ENCODE results near the gene PAX1. TPM values are rescaled to one million over a fixed set of nuclear protein-coding genes. Genes with fewer than 3 reads are reported as not detected.

PAX1 gene
- total RNA-seq, 1 donor from 2014 or later, result not detected

DNA sequence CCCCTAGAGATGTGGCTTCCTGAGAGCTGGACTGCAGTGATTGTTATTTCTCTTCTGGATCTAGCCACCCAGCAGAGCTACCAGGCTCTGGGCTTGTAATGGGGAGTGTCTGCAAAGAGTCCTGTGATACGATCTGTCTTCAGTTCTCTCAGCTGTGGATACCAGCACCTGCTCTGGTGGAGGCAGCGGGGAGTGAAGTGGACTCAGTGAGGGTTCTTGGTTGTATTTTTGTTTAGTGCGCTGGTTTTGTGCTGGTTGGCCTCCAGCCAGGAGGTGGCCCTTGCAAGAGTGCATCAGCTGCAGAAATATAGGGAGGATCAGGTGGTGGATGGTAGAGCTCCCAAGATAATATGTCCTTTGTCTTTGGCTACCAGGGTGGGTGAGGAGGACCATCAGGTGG, 33.7 kb downstream of the PAX1 start:
- FAIRE-seq (no peak), DNase-seq (ENCODE audit: low read depth) (no peak)
- Histone ChIP-seq H3K4me3 (ENCODE audit: low read depth, low read length) (no peak overlapping the region), H3K36me3 (ENCODE audit: control insufficient read depth, insufficient read depth, low read length) (no peaks in the 10 kb centered on the region), H3K27me3 (ENCODE audit: control insufficient read depth, insufficient read depth, low read length) (no peaks in the 10 kb centered on the region)
- TF ChIP-seq, protein P1, sequence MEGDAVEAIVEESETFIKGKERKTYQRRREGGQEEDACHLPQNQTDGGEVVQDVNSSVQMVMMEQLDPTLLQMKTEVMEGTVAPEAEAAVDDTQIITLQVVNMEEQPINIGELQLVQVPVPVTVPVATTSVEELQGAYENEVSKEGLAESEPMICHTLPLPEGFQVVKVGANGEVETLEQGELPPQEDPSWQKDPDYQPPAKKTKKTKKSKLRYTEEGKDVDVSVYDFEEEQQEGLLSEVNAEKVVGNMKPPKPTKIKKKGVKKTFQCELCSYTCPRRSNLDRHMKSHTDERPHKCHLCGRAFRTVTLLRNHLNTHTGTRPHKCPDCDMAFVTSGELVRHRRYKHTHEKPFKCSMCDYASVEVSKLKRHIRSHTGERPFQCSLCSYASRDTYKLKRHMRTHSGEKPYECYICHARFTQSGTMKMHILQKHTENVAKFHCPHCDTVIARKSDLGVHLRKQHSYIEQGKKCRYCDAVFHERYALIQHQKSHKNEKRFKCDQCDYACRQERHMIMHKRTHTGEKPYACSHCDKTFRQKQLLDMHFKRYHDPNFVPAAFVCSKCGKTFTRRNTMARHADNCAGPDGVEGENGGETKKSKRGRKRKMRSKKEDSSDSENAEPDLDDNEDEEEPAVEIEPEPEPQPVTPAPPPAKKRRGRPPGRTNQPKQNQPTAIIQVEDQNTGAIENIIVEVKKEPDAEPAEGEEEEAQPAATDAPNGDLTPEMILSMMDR (IDR thresholded peaks at IDR 0.05; ENCODE audit: insufficient read depth, low read length, severe bottlenecking), result no peak

- no peak overlapping the region for H3K4me3 ChIP-seq (ENCODE audit: low read depth, low read length)
- no peaks in the 10 kb centered on the region for H3K27me3 ChIP-seq (ENCODE audit: control insufficient read depth, insufficient read depth, low read length)
- TF ChIP-seq, protein P1 (IDR thresholded peaks at IDR 0.05; ENCODE audit: insufficient read depth, low read length, severe bottlenecking), result no peak
- FAIRE-seq (no peak), DNase-seq (ENCODE audit: low read depth) (no peak)
- no peaks in the 10 kb centered on the region for H3K36me3 ChIP-seq (ENCODE audit: control insufficient read depth, insufficient read depth, low read length)
These were observed 34.2 kb downstream of the PAX1 start for GRCh38 chr20:21739682-21740081.

DNA sequence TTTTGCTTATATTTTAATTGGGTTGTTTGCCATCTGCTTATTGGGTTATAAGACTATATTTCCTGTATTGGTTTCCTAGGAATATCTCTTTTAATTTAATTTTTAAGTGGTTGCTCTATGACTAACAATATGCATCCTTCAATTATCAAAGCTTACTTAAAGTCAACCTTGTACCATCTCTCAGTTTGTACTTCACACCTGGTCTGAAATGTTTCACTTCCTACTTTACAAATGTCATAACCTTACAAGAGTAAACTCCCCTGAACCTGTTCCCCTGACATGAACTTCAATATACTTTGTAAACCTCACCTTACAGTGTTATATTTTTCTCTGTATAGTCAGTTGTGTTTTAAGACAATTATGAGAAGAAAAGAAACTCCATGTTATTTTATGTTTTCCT, 35.8 kb downstream of the PAX1 start:
- TF ChIP-seq, protein P1 (IDR thresholded peaks at IDR 0.05; ENCODE audit: insufficient read depth, low read length, severe bottlenecking), result no peak
- DNase-seq (ENCODE audit: low read depth), result no peak
- H3K4me3 ChIP-seq (ENCODE audit: low read depth, low read length), result no peak overlapping the region
- no peaks in the 10 kb centered on the region for H3K27me3 ChIP-seq (ENCODE audit: control insufficient read depth, insufficient read depth, low read length)
- H3K36me3 ChIP-seq (ENCODE audit: control insufficient read depth, insufficient read depth, low read length), result no peaks in the 10 kb centered on the region
- FAIRE-seq, result no peak

GRCh38 chr20:21762646-21763045, 57.2 kb downstream of the PAX1 start:
- Histone ChIP-seq H3K4me3 (ENCODE audit: low read depth, low read length) (no peak overlapping the region), H3K36me3 (ENCODE audit: control insufficient read depth, insufficient read depth, low read length) (no peaks in the 10 kb centered on the region), H3K27me3 (ENCODE audit: control insufficient read depth, insufficient read depth, low read length) (no peaks in the 10 kb centered on the region)
- DNase-seq (ENCODE audit: low read depth) (no peak), FAIRE-seq (no peak)
- TF ChIP-seq, protein P1 (IDR thresholded peaks at IDR 0.05; ENCODE audit: insufficient read depth, low read length, severe bottlenecking), result no peak

DNA sequence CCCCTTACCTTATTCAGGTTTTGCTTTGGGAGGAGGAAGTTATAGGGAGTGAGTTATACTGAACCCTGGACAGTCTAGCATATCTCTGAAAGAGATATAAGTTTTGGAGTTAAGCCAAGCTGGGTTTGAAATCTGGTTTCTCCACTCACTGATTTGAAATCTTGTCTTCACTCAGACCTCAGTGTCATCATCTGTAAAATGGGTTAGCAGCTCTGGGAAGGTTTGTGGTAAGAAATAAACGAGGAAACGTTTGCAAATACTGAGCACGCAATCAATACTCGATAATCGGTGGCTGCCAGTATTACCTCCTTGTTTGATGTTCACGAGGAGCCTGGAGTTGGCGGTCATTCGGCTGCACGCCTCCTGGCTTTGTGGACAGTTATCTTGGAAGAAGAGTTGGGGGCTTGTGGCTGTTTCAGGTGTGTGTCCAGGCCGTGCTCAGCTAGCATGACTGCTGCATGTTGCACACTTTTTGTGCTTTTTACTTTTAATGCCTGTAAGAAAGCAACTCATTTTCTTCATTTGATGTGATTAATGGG, 61.8 kb downstream of the PAX1 start:
- H3K27me3 ChIP-seq (ENCODE audit: control insufficient read depth, insufficient read depth, low read length), result no peaks in the 10 kb centered on the region
- DNase-seq (ENCODE audit: low read depth) (no peak), FAIRE-seq (peak; percentile 62)
- H3K36me3 ChIP-seq (ENCODE audit: control insufficient read depth, insufficient read depth, low read length), result no peaks in the 10 kb centered on the region
- TF ChIP-seq, protein P1 (IDR thresholded peaks at IDR 0.05; ENCODE audit: insufficient read depth, low read length, severe bottlenecking), result no peak
- H3K4me3 ChIP-seq (ENCODE audit: low read depth, low read length), result no peak overlapping the region

DNA sequence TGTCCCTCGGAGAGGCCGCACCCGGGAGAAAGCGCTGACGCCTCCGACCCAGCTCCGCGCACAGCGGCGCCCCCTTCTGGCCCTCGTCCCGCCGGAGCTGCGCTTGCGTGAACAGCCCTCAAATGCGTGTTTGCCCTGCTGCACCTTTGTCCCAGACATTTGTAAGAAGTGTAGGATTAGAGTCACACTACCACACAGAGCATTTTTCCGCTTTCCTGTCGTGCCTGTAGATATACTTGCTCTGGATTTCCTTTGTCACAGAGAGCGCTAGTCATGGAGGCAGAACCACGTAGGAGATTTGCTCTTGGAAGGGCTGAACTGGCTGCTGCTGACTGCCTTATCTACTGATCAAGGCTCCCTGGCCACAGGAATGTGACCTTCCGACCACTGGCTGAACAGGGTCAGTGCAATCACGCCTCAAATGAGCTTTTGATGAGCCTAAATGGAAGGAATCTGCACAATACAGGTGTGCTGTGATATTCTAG, 62.3 kb downstream of the PAX1 start:
- FAIRE-seq, result no peak
- H3K4me3 ChIP-seq (ENCODE audit: low read depth, low read length), result no peak overlapping the region
- TF ChIP-seq, protein P1 (IDR thresholded peaks at IDR 0.05; ENCODE audit: insufficient read depth, low read length, severe bottlenecking), result no peak
- H3K36me3 ChIP-seq (ENCODE audit: control insufficient read depth, insufficient read depth, low read length), result no peaks in the 10 kb centered on the region
- no peaks in the 10 kb centered on the region for H3K27me3 ChIP-seq (ENCODE audit: control insufficient read depth, insufficient read depth, low read length)
- DNase-seq (ENCODE audit: low read depth), result no peak
